ENCODE data around the gene DENND2C.
"Not testable (repeated sequence)": the region's sequence is repeated elsewhere in the genome, so short reads cannot be mapped to it uniquely, and the experiment has no call there.

DENND2C gene

DNA sequence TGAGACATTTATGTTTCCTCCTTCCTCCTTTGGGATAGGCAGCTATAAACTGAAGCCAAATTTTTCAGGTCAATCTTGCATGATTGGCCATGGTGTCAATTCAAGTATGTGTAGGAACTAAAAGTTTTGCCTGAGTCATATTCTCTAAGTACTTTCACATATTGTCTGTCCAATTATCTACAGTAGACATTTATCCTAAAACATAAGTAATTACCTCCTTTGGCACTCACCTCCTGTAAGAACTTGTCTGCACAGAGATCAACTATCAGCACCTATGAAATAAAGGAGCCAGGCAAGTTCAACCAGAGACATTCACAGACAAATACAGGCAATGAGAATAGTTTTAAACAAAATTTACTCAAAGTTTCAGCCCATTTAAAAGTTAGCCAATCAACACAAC, 74.2 kb downstream of the DENND2C start:
- DNase-seq: no peak

DNA sequence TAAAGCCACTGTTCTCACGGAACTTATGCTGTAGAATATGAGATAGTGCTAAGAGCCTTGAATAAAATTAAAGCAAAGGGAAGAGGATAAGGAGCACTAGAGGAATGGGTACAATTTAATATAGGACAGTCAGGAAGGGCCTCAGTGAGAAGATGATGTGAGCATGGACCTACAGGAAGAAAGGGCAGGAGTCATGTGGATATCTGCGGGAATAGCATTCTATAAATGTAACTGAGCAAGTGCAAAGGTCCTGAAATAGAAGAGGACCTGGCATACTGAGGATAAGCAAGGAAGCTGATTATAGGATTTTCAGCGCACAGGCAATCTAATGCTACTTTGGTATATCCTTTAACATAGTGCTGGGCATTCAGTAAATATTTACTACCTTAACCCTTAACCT, 75.8 kb downstream of the DENND2C start:
- DNase-seq: no peak

DNA sequence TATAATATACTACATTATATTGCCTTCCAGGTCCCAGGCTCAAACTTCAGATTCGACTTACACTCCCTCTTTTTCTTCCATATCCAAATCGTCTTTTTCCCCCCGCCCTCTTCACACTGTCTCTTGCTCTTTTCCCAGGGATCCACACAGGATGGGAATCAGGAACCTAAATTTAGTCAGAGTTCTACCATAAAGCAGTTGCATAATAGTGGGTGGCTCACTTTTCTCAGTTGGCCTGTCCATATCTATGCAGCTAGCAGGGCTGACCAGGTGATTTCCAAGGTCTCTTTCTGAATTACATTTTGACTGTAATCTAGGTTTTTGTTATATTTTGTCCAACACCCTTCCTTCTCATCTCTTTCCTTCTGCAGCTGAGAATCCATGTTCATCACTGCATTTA, 80.7 kb downstream of the DENND2C start:
- no peak for DNase-seq

DNA sequence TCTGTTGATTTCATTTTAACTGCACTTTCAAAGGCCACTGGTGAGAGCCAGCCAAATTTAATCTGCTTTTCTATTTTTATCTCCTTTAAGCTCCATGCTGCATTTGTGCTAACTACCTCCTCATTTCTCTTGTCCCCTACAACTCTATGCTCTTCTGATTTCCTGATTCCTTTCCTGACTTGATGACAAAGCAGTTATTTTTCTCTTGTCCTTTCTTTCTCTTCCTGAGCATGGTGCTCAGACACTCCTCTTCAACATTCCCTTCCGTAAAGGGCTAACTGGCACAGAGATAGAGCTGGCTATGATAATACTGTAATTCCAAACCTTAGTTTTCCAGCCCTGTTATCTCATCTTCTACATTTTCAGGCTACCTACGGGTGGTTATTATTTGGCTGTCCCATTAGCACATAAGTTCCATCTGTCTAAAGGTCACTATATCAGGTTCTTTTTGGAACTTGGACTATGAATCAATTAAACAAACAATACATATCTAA, 81.6 kb downstream of the DENND2C start:
- DNase-seq: no peak

DNA sequence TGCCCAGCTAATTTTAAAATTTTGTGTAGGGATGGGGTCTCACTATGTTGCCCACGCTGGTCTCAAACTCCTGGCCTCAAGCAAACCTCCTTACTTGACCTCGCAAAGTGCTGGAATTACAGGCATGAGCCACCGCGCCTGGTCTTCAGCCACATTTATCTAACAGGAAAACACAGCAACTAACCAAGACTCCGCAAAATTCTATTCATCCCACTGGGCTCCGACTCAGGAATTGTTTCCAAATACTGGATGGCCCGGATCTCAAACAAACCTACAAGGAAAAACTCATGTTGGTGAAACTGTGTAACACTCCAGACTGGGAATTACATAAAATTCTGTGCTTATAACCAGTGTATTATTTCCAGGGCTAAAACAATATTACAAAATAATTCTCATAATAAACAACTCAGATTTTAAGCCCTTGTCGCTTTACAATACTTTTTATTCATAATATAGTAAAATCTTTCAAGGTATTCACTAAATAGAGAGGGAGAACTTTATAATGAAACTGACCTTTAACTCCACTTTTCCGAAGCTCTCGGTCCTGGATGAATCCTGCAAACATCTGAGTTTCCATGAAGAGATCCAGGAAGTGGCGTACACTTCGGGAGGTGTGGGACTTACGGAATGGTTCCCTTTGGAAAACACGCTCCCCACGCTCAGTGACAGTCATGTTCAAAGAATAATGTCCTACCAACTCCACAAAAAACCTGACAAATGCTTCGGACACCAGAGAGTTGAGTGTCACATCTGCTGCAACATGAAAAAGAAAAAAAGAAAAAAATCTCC, 82.5 kb downstream of the DENND2C start:
- DNase-seq: no peak

DNA sequence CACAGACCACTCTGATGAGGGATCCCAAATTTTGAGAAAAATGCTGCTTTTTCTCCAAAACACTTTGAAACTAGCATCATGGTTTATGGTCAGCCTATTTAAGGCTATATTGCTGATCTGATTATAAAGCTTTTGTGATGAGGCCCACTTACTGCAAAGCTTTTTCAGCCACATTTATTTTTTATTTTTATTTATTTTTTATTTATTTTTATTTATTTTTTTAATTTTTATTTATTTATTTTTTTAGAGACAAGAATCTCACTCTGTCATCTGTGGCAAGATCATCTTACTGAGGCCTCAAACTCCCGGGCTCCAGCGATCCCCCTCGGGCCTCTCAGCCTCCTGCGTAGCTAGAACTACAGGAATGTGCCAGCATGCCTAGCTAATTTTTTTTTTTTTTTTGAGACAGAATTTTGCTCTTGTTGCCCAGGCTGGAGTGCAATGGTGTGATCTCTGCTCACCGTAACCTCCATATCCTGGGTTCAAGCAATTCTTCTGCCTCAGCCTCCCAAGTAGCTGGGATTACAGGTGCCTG, 83.3 kb downstream of the DENND2C start:
- DNase-seq: no peak

DNA sequence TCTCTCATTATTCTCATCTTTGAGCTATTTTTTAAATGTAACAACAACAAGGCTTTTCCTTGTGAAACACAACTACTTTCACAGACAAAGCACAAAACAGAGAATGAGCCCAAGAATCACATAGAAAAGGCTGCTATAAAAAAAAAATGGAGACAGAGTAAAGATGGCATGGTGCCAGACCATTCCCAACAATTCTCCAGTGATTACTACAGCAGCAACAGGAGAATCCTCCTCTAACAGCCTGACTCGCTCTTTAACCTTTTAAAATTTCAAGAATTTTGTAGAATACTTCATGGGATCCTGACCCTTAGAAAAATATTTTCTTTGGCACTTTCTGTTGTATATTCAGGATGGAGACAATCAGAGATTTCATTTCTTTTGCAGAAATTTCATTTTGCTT, 84.6 kb downstream of the DENND2C start:
- DNase-seq: no peak

DNA sequence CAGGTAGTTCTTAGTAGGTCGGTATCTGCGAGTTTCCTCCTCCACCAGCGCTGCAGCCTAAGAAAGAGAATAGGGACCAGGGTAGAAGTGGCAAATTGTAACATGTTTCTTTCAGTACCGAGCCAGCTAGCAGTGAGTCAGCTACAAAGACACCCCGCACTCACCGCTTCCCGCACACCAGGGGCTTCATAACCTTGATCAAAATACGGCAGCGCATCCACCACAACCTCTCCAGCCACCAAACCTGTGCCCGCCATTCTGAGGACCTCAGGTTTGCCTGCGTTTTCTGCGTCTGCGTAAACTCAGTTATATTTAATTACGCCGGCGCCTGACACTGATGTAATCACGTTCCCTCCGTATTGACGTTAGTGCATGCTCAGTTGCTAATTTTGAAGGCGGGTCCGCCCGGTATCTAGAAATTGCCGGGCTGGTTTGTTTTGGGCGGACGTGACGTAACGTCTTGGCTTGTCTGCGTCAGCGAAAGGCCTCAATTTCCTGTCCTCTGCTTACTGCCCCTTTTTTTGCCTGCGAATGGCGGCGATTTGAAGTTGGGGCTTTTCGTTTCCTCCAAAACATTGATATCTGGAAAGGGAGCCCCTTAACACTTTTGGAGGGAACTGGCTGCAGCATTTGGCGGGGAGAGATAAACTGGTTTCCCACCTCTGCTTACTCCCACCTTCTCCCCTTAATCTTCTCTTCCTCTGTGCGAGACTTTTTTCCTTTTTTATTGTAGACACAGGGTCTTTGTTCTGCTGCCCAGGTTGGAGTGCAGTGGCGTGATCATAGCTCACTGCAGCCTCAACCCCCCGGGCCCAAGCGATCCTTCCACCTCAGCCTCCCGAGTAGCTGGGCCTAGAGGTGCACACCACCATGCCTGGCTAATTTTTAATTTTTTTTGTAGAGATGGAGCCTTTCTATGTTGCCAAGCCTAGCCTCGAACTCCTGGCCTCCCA, 88.2 kb downstream of the DENND2C start, which contains the start of gene BCAS2:
BCAS2 (minus strand) TSS at position 281 of the 953 bp plus-strand sequence; CDS start at position 257, 24 bp downstream.
- DNase-seq: peak; percentile 88

DNA sequence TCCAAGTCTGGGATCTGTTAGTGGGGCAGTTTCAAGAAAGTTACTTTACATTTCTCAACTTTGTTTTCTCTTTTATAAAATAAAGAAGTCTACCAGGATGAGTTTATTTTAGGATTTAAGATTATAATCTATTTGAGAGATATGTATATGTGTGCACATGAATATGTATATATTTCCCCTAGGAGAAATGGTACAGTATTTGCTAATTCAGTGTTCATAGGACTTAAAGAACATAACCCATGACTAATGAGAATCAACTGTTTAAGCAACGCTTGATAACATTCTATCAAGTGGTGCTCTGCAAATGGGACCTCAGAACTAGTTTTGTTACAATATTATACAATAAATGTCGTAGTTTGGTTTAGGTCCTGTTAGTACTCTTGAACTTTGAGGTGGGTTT, 95.5 kb downstream of the DENND2C start:
- DNase-seq: no peak

DNA sequence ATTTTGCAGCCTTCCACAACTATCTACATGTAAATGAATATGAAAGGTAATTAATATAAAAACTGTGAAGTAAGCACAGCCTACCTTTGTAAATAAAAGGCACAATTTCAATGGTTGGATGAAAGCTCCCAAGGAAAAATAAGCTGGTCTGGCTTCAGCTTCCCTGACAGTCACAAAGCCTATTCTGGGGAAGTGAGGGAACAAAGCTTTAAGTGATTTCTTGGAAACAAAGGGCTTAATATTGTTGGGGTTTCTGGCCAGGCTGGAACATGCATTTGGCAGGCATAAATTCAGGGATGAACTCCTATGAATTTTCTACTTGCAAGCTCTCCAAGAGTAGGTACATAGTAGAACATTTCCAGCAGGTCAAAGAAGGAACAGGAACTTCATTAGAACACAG, 105.7 kb downstream of the DENND2C start:
- no peak for DNase-seq

DNA sequence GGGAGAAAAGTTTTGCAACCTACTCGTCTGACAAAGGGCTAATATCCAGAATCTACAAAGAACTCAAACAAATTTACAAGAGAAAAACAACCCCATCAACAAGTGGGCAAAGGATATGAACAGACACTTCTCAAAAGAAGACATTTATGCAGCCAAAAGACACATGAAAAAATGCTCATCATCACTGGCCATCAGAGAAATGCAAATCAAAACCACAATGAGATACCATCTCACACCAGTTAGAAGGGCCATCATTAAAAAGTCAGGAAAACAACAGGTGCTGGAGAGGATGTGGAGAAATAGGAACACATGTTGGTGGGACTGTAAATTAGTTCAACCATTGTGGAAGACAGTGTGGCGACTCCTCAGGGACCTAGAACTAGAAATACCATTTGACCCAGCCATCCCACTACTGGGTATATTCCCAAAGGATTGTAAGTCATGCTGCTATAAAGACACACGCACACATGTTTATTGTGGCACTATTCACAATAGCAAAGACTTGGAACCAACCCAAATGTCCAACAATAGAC, 106.8 kb downstream of the DENND2C start:
- DNase-seq: not testable (repeated sequence)

DNA sequence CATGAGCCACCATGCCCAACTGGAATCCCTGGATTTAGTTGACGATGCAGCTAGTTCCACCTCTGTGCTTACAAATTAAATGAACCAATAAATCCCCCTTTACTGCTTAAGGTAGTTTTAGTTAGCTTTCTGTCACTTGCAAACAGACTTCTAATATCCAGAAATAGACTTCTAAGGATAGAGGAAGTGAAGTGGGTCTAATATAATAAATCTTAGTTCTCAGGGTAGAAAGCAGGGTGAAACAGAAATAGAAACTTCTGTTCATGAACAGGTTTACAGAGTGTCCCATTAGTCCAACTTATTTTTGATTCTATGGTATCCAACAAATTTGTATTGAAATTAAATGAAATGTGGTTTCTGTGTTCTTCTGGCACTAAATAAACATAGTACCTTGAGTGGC, 108.5 kb downstream of the DENND2C start:
- no peak for DNase-seq

DNA sequence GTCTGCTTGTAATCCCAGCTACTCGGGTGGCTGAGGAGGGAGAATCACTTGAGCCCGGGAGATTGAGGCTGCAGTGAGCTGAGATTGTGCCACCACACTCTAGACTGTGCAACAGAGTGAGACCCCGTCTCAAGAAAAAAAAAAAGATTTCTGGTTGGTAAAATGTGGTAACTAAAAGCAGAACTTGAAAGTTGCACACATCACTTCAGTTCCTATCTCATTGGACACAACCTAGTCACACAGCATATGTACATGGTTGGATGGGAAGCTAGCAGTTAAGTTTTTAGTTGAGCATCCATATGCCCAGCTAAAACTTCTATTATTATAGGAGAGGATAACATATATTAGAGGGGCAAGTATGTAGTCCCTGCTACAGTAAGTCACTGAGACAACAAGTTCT, 110.5 kb downstream of the DENND2C start:
- peak; percentile 16 for DNase-seq

DNA sequence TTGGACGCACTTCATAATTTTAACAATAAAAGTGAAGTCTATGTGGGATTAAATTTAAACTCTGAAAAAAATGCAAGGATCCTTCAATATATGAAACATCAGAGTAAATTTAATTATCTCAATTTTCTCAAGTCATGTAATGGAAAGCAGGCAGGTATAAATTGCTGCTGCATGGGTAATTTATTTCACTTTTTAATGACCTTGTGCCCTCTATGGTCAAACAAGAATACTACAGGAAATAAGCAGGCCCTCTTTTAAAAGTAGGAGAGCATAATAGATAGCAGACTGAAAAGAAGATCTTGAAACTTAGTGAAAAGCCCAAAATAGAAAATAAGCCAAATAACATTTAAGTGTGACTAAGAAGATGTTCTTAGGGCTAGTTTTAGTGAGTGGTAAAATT, 111.3 kb downstream of the DENND2C start:
- no peak for DNase-seq

DNA sequence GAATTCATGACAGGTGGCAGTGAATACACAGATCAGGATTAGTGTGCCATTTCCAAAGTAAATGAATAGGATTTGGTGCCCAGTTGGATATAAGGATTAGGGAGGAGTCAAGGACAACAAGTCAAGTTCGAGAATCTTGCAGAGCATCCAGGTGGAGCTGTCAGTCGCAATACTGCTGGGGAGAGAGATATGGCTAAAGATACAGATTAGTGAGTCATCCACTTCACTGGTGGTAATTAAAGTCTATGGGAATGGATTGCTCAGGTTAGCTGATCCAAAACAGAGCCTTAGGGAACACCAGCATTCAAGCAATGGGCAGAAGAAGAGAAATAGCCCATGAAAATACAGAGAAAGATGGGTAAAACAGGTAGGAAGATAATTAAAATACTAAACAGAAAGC, 115.3 kb downstream of the DENND2C start:
- no peak for DNase-seq

DNA sequence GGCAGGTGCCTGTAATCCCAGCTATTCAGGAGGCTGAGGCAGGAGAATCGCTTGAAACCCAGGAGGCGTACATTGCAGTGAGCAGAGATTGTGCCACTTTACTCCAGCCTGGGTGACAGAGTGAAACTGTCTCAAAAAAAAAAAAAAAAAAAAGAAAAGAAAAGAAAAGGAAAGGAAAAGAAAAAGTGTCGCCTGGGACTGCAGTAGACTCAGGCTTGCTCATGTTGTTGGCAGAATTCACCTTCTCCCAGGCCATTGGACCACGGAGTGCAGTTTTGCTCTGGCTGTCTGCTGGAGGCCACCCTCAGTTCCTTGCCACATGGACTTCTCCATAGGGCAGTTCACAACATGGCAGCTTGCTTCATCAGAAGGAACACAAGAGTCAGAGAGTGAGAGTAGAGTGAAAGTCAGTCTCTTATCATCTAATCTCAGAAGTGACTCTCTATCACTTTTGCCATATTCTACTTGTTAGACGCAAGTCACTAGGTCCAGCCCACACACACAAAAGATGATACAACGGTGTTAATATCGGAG, 117.7 kb downstream of the DENND2C start:
- no peak for DNase-seq

DNA sequence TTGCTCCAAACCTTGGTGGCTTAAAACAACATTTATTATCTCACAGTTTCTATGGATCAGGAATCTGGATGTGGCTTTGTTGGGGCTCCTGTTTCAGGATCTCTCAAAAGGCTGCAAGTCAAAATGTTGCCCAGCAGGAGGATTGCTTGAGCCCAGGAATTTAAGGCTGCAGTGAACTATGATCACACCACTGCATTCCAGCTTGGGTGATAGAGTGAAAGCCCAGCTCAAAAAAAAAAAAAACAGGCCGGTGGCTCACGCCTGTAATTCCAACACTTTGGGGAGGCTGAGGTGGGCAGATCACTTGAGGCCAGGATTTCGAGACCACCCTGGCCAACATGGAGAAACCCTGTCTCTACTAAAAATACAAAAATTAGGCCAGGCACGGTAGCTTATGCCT, 118.4 kb downstream of the DENND2C start:
- DNase-seq: no peak

DNA sequence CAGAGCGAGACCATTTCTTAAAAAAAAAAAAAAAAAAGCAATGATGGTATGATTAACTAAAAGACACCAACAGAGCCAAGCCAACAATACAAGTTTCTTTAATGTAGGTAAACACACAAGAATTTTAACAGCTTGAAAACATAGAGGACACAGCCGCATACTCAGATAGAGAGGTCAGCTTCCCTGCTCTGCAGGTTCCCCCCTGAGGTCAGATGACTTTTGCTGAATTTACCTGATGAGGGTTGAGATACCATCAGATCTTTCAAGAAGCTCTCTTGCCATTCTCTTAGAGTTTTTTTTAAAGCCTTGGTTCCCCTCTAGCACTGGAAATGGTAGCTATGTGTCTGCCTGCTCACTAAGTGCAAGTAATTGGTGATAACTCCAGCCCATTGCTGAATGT, 119.5 kb downstream of the DENND2C start:
- DNase-seq: no peak

DNA sequence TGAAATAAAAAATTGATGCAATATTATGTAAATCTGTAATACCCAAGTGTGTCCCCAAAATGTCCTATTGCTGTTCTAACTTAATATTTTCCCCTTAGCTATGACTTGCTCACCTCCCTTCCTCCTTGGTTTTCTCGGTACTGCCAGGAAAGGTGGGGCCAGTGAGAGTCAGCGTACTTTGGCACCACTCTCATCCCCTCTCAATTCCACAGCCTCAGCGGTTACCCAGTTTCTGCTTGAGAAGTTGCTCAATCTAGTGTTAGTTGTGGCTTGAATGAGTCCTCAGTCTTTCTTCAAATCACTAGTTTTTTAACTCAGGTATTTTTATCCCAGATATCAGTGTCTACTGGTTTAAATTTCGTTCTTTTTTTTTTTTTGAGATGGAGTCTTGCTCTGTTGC, 120.7 kb downstream of the DENND2C start:
- DNase-seq: no peak

DNA sequence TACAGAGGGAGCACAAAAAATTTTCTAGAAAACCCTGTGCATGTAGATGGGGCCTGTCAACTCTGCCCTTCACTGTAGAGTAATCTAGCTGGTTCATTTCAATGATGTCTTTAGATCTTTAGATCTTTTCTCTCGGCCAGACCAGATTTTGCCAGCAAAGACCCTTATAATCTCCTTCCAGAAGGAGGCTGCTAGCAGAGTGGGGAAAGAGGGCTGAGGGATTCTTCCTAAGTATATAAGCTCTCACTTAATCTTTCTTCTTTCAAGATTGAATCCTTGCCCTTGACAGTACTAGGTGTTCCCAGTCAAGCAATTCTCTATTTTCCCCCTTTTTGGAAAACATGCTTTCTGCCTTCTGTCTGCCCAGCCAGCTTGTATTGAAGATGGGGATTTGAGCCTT, 122.8 kb downstream of the DENND2C start:
- no peak for DNase-seq

DNA sequence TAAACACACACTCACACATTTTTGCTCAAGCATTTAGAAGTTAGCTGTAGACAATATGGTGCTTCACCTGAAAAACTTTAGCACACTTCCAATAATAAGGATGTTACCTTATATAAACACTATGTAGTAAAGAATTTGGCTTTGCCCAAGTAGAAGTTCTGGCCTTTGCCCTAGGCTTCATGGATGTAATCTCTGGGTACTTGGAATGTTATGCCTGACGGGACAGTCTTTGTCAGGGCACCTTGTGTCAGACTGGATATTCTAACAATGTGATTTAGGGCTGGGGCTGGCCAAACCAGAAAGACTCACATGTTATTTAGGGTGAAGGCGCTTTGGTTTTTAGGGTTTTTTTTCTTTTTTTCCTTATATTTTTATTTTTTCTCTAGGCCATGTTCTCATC, 124.1 kb downstream of the DENND2C start:
- DNase-seq: no peak

DNA sequence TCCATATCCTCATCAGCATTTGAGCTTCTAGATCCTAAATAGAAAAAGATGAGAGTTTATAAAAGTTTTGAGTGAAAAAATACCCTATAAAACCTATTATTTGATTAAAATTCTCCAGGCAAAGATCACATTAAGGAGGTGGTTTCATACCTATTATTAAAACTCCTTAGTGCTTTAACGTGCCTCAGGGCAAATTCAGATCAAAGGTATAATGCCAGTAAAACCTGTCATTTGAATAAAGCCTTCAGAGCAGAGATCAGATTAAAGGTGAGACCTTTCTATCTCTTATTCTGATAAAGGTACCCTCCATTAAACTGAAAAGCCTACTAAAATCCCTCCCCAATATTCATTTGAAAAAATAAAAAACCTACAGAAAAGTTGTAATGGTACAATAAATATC, 124.5 kb downstream of the DENND2C start:
- no peak for DNase-seq

DNA sequence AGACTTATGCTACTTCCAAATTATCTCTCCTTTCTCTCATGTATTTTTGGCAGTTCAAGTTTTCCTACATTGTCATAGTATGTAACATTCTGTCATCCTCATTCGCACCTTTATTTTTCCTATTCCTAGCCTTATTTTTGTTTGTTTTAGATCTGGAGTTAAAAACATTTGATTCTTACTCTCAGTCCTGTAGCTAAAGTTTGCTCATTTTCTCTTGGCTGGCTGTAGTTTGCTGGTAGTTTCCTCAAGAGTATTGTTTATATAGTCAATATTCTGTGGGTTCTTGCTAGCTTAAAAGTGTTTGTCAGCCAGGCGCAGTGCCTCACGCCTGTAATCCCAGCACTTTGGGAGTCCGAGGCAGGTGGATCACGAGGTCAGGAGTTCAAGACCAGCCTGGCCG, 129.0 kb downstream of the DENND2C start:
- DNase-seq: no peak
